Mucosa of stomach (tissue), 1 donor: ENCODE measurements around the gene TBX6.
"Not testable (repeated sequence)": the region's sequence is repeated elsewhere in the genome, so short reads cannot be mapped to it uniquely, and the experiment has no call there.

Experiments
- H3K27me3 ChIP-seq: one replicate; pipeline ENCODE4 v1.7.0; 2013; ENCODE audit warnings: mild to moderate bottlenecking, low read length; ENCODE audit not compliant: control insufficient read depth, insufficient read depth
- H3K36me3 ChIP-seq: one replicate; pipeline ENCODE4 v1.7.0; 2013; ENCODE audit warnings: low read length; ENCODE audit not compliant: control insufficient read depth, insufficient read depth
- H3K4me1 ChIP-seq: one replicate; pipeline ENCODE4 v1.7.0; 2013; ENCODE audit warnings: mild to moderate bottlenecking, low read length; ENCODE audit not compliant: control insufficient read depth, insufficient read depth
- H3K4me3 ChIP-seq: one replicate; pipeline ENCODE4 v1.7.0; 2013; ENCODE audit warnings: low read length
- H3K9ac ChIP-seq: one replicate; pipeline ENCODE4 v1.7.0; 2013; ENCODE audit warnings: mild to moderate bottlenecking, low read length, moderate library complexity
- H3K9me3 ChIP-seq: one replicate; pipeline ENCODE4 v1.7.0; 2013; ENCODE audit warnings: mild to moderate bottlenecking, low read length, moderate library complexity; ENCODE audit not compliant: control insufficient read depth
- donor health status: Pancreatic carcinoma.

Gene TBX6

GRCh38 chr16:30121741-30122571, 30.2 kb upstream of the TBX6 start:
- peaks cover 65% of the 10 kb centered on the region for H3K4me1 ChIP-seq
- peaks cover 15% of the 10 kb centered on the region for H3K36me3 ChIP-seq
- no peaks in the 10 kb centered on the region for H3K9me3 ChIP-seq
- peak overlapping the region; percentile 95 for H3K4me3 ChIP-seq
- H3K9ac ChIP-seq = peak overlapping the region; percentile 96
- no peaks in the 10 kb centered on the region for H3K27me3 ChIP-seq

GRCh38 chr16:30120340-30121105, 28.8 kb upstream of the TBX6 start:
- no peaks in the 10 kb centered on the region for H3K27me3 ChIP-seq
- H3K9ac ChIP-seq = peak overlapping the region; percentile 4
- H3K4me1 ChIP-seq = peaks cover 79% of the 10 kb centered on the region
- H3K36me3 ChIP-seq = peaks cover 20% of the 10 kb centered on the region
- H3K9me3 ChIP-seq = no peaks in the 10 kb centered on the region
- no peak overlapping the region for H3K4me3 ChIP-seq

GRCh38 chr16:30119428-30119827, 27.7 kb upstream of the TBX6 start:
- Histone ChIP-seq H3K9ac (no peak overlapping the region), H3K4me1 (peaks cover 88% of the 10 kb centered on the region), H3K36me3 (peaks cover 20% of the 10 kb centered on the region), H3K4me3 (no peak overlapping the region), H3K9me3 (no peaks in the 10 kb centered on the region), H3K27me3 (no peaks in the 10 kb centered on the region)

GRCh38 chr16:30117768-30118167, 26.0 kb upstream of the TBX6 start:
- no peak overlapping the region for H3K4me3 ChIP-seq
- no peaks in the 10 kb centered on the region for H3K27me3 ChIP-seq
- no peaks in the 10 kb centered on the region for H3K9me3 ChIP-seq
- peaks cover 20% of the 10 kb centered on the region for H3K36me3 ChIP-seq
- H3K9ac ChIP-seq = no peak overlapping the region
- H3K4me1 ChIP-seq = peaks cover 93% of the 10 kb centered on the region

GRCh38 chr16:30116291-30117207, 24.8 kb upstream of the TBX6 start:
- Histone ChIP-seq H3K36me3 (peaks cover 27% of the 10 kb centered on the region), H3K9me3 (no peaks in the 10 kb centered on the region), H3K4me1 (peaks cover 89% of the 10 kb centered on the region), H3K4me3 (no peak overlapping the region), H3K9ac (no peak overlapping the region), H3K27me3 (no peaks in the 10 kb centered on the region)

GRCh38 chr16:30115238-30115637, 23.5 kb upstream of the TBX6 start:
- no peak overlapping the region for H3K4me3 ChIP-seq
- no peaks in the 10 kb centered on the region for H3K9me3 ChIP-seq
- peaks cover 79% of the 10 kb centered on the region for H3K4me1 ChIP-seq
- peaks cover 24% of the 10 kb centered on the region for H3K36me3 ChIP-seq
- no peak overlapping the region for H3K9ac ChIP-seq
- H3K27me3 ChIP-seq = no peaks in the 10 kb centered on the region

- Histone ChIP-seq H3K4me1 (peaks cover 75% of the 10 kb centered on the region), H3K9ac (peak overlapping the region; percentile 43), H3K36me3 (peaks cover 24% of the 10 kb centered on the region)
- H3K4me3 ChIP-seq, H3K27me3 ChIP-seq, H3K9me3 ChIP-seq: not testable (repeated sequence)
Observed at GRCh38 chr16:30114833-30115232, 23.1 kb upstream of the TBX6 start.

GRCh38 chr16:30114411-30114810, 22.7 kb upstream of the TBX6 start:
- H3K36me3 ChIP-seq = peaks cover 24% of the 10 kb centered on the region
- no peaks in the 10 kb centered on the region for H3K27me3 ChIP-seq
- peak overlapping the region; percentile 43 for H3K9ac ChIP-seq
- H3K9me3 ChIP-seq = no peaks in the 10 kb centered on the region
- no peak overlapping the region for H3K4me3 ChIP-seq
- peaks cover 71% of the 10 kb centered on the region for H3K4me1 ChIP-seq

GRCh38 chr16:30113711-30114333, 22.1 kb upstream of the TBX6 start:
- peak overlapping the region; percentile 47 for H3K9ac ChIP-seq
- H3K4me3 ChIP-seq = no peak overlapping the region
- peaks cover 65% of the 10 kb centered on the region for H3K4me1 ChIP-seq
- H3K27me3 ChIP-seq = no peaks in the 10 kb centered on the region
- H3K36me3 ChIP-seq = peaks cover 24% of the 10 kb centered on the region
- H3K9me3 ChIP-seq = no peaks in the 10 kb centered on the region

GRCh38 chr16:30113031-30113710, 21.4 kb upstream of the TBX6 start, which contains the start of gene GDPD3:
GDPD3 (minus strand) TSS chr16:30113537; CDS start chr16:30113478, 59 bp downstream.
- H3K4me1 ChIP-seq = peaks cover 63% of the 10 kb centered on the region
- H3K9me3 ChIP-seq = no peaks in the 10 kb centered on the region
- peak within 1 kb of the TSS; percentile 47 for H3K9ac ChIP-seq
- peaks cover 27% of the 10 kb centered on the region for H3K36me3 ChIP-seq
- no peak within 1 kb of the TSS for H3K4me3 ChIP-seq
- H3K27me3 ChIP-seq = no peaks in the 10 kb centered on the region
